ENCODE measurements around the gene ZNF134. TPM values are rescaled to one million over a fixed set of nuclear protein-coding genes. Genes with fewer than 3 reads are reported as not detected.

The ZNF134 gene
- total RNA-seq, 1 donor from 2014 or later, result 40.6 TPM

DNA sequence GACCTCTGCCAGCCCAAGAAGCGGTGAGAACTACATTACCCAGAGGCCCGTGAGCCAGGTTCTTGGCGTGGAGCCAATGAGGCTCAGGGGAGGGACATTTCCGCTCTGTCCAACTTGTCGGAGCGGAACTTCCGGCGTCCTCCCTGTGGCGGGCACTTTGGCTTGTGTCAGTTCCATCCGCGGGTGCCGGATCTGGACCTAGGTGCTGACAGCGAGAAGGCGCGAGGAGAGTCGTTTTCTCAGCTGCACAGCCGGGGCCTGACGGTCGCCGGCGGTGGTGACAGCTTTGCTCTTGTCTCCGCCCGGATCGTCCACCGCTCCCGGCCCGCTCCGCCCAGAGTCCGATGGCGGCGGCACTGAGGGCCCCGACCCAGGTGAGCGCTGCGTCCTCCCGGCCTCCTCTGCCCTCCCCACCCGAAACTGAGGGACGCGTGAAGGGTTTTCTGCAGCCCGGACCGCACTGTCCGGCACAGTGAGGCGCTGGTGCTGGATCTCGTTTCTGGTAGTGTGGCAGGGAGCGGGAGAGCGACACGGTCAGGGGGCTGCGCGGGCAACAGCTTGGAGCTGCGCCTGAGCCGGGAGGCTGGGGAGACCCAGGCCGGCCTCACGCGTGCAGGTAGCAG, 14.2 kb upstream of the ZNF134 start, which contains the start of gene ZNF530:
Gene ZNF530, plus strand, starts transcription at position 125 of the 623 bp plus-strand sequence. CDS start 4,461 bp downstream, outside the sequence.
- DNase-seq (ENCODE audit: low read depth), result peak; percentile 65
- TF ChIP-seq, protein P1, sequence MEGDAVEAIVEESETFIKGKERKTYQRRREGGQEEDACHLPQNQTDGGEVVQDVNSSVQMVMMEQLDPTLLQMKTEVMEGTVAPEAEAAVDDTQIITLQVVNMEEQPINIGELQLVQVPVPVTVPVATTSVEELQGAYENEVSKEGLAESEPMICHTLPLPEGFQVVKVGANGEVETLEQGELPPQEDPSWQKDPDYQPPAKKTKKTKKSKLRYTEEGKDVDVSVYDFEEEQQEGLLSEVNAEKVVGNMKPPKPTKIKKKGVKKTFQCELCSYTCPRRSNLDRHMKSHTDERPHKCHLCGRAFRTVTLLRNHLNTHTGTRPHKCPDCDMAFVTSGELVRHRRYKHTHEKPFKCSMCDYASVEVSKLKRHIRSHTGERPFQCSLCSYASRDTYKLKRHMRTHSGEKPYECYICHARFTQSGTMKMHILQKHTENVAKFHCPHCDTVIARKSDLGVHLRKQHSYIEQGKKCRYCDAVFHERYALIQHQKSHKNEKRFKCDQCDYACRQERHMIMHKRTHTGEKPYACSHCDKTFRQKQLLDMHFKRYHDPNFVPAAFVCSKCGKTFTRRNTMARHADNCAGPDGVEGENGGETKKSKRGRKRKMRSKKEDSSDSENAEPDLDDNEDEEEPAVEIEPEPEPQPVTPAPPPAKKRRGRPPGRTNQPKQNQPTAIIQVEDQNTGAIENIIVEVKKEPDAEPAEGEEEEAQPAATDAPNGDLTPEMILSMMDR (IDR thresholded peaks at IDR 0.05; ENCODE audit: insufficient read depth, low read length, poor library complexity, severe bottlenecking), result no peak
- Histone ChIP-seq H3K27me3 (ENCODE audit: control insufficient read depth, insufficient read depth, low read length) (no peaks in the 10 kb centered on the region), H3K4me3 (ENCODE audit: low read depth, low read length) (peak within 1 kb of the TSS; percentile 69), H3K36me3 (ENCODE audit: control insufficient read depth, insufficient read depth, low read length) (no peaks in the 10 kb centered on the region)

DNA sequence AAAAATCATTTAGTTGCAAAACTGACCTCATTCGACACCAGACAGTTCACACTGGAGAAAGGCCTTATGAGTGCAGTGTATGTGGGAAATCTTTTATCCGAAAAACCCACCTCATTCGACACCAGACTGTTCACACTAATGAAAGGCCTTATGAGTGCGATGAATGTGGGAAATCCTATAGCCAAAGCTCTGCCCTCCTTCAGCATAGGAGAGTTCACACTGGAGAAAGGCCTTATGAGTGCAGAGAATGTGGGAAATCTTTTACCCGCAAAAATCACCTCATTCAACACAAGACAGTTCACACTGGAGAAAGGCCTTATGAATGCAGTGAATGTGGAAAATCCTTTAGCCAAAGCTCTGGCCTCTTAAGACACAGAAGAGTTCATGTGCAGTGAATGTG, 7.1 kb upstream of the ZNF134 start:
- peaks cover 1% of the 10 kb centered on the region for H3K36me3 ChIP-seq (ENCODE audit: control insufficient read depth, insufficient read depth, low read length)
- H3K27me3 ChIP-seq (ENCODE audit: control insufficient read depth, insufficient read depth, low read length), result no peaks in the 10 kb centered on the region
- H3K4me3 ChIP-seq (ENCODE audit: low read depth, low read length), result no peak overlapping the region
- no peak for DNase-seq (ENCODE audit: low read depth)
- TF ChIP-seq, protein P1 (IDR thresholded peaks at IDR 0.05; ENCODE audit: insufficient read depth, low read length, poor library complexity, severe bottlenecking), result no peak

DNA sequence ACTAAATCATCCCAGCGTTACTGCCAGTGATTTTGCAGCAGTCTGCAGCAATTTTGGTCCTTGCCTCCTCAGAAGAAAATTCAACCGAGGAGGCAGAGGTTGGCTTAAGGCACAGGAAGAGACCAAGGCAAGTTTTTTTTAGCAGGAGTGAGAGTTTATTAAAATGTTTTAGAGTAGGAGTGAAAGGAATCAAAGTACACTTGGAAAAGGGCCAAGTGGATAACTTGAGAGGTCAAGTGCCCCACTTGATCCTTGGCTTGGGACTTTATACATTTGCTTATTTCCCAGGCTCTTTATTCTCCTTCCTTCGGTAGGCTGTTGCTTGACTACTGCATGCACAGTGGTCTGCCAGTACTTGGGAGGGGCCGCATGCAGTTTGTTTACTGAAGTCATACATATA, 2.9 kb upstream of the ZNF134 start:
- TF ChIP-seq, protein P1 (IDR thresholded peaks at IDR 0.05; ENCODE audit: insufficient read depth, low read length, poor library complexity, severe bottlenecking), result no peak
- no peak overlapping the region for H3K4me3 ChIP-seq (ENCODE audit: low read depth, low read length)
- peaks cover 1% of the 10 kb centered on the region for H3K36me3 ChIP-seq (ENCODE audit: control insufficient read depth, insufficient read depth, low read length)

DNA sequence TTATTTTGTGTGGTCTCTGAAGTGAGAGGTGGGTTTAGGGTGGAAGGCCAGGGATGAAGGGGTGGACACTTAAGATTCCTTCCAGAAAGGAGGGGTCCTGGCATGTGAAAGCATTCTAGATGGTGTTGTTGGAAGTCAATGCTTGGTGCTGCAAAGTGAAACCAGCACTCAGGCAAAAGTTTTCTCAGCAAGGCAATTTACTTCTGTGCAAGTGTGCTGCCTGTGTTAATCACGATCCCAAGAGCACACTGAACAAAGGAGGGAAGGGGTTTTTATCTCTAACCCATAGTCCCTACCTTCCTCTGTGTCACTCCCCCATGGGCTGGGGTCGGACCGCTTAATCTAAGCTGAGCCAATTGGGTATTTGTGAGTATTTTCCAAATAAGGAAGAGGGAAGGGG, 1.3 kb downstream of the ZNF134 start:
- Histone ChIP-seq H3K36me3 (ENCODE audit: control insufficient read depth, insufficient read depth, low read length) (peaks cover 4% of the 10 kb centered on the region), H3K27me3 (ENCODE audit: control insufficient read depth, insufficient read depth, low read length) (no peaks in the 10 kb centered on the region), H3K4me3 (ENCODE audit: low read depth, low read length) (no peak overlapping the region)
- no peak for DNase-seq (ENCODE audit: low read depth)
- TF ChIP-seq, protein P1 (IDR thresholded peaks at IDR 0.05; ENCODE audit: insufficient read depth, low read length, poor library complexity, severe bottlenecking), result no peak

More for the DNA sequence above, 2.9 kb upstream of the ZNF134 start:
- H3K27me3 ChIP-seq (ENCODE audit: control insufficient read depth, insufficient read depth, low read length), result no peaks in the 10 kb centered on the region
- DNase-seq (ENCODE audit: low read depth), result no peak

DNA sequence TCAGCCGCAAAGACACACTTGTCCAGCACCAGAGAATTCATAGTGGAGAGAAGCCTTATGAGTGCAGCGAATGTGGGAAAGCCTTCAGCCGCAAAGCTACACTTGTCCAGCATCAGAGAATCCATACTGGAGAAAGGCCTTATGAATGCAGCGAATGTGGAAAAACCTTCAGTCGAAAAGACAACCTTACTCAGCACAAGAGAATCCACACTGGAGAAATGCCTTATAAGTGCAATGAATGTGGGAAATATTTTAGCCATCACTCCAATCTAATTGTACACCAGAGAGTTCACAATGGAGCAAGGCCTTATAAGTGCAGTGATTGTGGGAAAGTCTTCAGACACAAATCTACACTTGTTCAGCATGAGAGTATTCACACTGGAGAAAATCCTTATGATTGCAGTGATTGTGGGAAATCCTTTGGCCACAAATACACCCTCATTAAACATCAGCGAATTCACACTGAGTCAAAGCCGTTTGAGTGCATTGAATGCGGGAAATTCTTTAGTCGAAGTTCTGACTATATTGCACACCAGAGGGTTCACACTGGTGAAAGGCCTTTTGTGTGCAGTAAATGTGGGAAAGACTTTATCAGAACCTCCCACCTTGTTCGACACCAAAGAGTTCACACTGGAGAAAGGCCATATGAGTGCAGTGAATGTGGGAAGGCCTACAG, 6.8 kb downstream of the ZNF134 start:
- TF ChIP-seq, protein P1 (IDR thresholded peaks at IDR 0.05; ENCODE audit: insufficient read depth, low read length, poor library complexity, severe bottlenecking), result no peak
- H3K4me3 ChIP-seq (ENCODE audit: low read depth, low read length), result no peak overlapping the region
- H3K27me3 ChIP-seq (ENCODE audit: control insufficient read depth, insufficient read depth, low read length), result no peaks in the 10 kb centered on the region
- no peak for DNase-seq (ENCODE audit: low read depth)
- H3K36me3 ChIP-seq (ENCODE audit: control insufficient read depth, insufficient read depth, low read length), result peaks cover 9% of the 10 kb centered on the region
